ENCODE results near the gene CD180. TPM values are rescaled to one million over a fixed set of nuclear protein-coding genes. Genes with fewer than 3 reads are reported as not detected.

Gene CD180
- total RNA-seq, 4 donors from 2014 or later: 1.2 to 9.2 (median 2.5) TPM

GRCh38 chr5:67240846-67241245 lies 44.2 kb upstream of the CD180 start:
- ATAC-seq (ENCODE audit: low FRiP score): no peak
- DNase-seq (ENCODE audit: low spot score): no peak
- TF ChIP-seq CTCF (IDR thresholded peaks at IDR 0.05): no peak

GRCh38 chr5:67240065-67240464 lies 43.5 kb upstream of the CD180 start:
- no peak for DNase-seq (ENCODE audit: low spot score)
- no peak for TF ChIP-seq CTCF (IDR thresholded peaks at IDR 0.05)
- ATAC-seq (ENCODE audit: low FRiP score): no peak

- no peak for TF ChIP-seq CTCF (IDR thresholded peaks at IDR 0.05)
- DNase-seq (ENCODE audit: low spot score) (no peak), ATAC-seq (ENCODE audit: low FRiP score) (no peak)
Measured at GRCh38 chr5:67238191-67238590, 41.6 kb upstream of the CD180 start.

- DNase-seq (ENCODE audit: low spot score) (no peak), ATAC-seq (ENCODE audit: low FRiP score) (no peak)
- no peak for TF ChIP-seq CTCF (IDR thresholded peaks at IDR 0.05)
Measured at GRCh38 chr5:67235399-67236110, 39.0 kb upstream of the CD180 start.

- TF ChIP-seq CTCF (IDR thresholded peaks at IDR 0.05): no peak
- peak; percentile 69 for ATAC-seq (ENCODE audit: low FRiP score)
- DNase-seq (ENCODE audit: low spot score): no peak
Measured at GRCh38 chr5:67234671-67235176, 38.1 kb upstream of the CD180 start.

GRCh38 chr5:67233075-67233474 lies 36.5 kb upstream of the CD180 start:
- no peak for DNase-seq (ENCODE audit: low spot score)
- no peak for TF ChIP-seq CTCF (IDR thresholded peaks at IDR 0.05)
- no peak for ATAC-seq (ENCODE audit: low FRiP score)

- no peak for DNase-seq (ENCODE audit: low spot score)
- TF ChIP-seq CTCF (IDR thresholded peaks at IDR 0.05): no peak
- no peak for ATAC-seq (ENCODE audit: low FRiP score)
Measured at GRCh38 chr5:67223211-67223610, 26.6 kb upstream of the CD180 start.
